ENCODE data around the gene DSG1.

Gene DSG1

GRCh38 chr18:31398191-31398590 is 80.2 kb downstream of the DSG1 start:
- Mint-ChIP-seq H3K4me3 (peak overlapping the region; percentile 36), H3K4me1 (peaks cover 68% of the 10 kb centered on the region), H3K9me3 (peaks cover 8% of the 10 kb centered on the region), H3K27ac (peak overlapping the region; percentile 98), H3K36me3 (ENCODE audit: low read depth) (peaks cover 3% of the 10 kb centered on the region), H3K27me3 (ENCODE audit: low read depth, poor library complexity) (no peaks in the 10 kb centered on the region)
- TF ChIP-seq CTCF (IDR thresholded peaks at IDR 0.05): no peak
- no peak for DNase-seq

GRCh38 chr18:31399306-31400032 is 81.5 kb downstream of the DSG1 start:
- Mint-ChIP-seq H3K27ac (peak overlapping the region; percentile 98), H3K36me3 (ENCODE audit: low read depth) (no peaks in the 10 kb centered on the region), H3K9me3 (peaks cover 5% of the 10 kb centered on the region), H3K27me3 (ENCODE audit: low read depth, poor library complexity) (no peaks in the 10 kb centered on the region), H3K4me1 (peaks cover 69% of the 10 kb centered on the region), H3K4me3 (peak overlapping the region; percentile 15)
- no peak for TF ChIP-seq CTCF (IDR thresholded peaks at IDR 0.05)
- no peak for DNase-seq

GRCh38 chr18:31401156-31402025 is 83.4 kb downstream of the DSG1 start:
- H3K27me3 Mint-ChIP-seq (ENCODE audit: low read depth, poor library complexity): no peaks in the 10 kb centered on the region
- H3K9me3 Mint-ChIP-seq: no peaks in the 10 kb centered on the region
- peak overlapping the region; percentile 94 for H3K27ac Mint-ChIP-seq
- H3K4me1 Mint-ChIP-seq: peaks cover 69% of the 10 kb centered on the region
- no peaks in the 10 kb centered on the region for H3K36me3 Mint-ChIP-seq (ENCODE audit: low read depth)
- no peak for TF ChIP-seq CTCF (IDR thresholded peaks at IDR 0.05)
- H3K4me3 Mint-ChIP-seq: peak overlapping the region; percentile 2
- no peak for DNase-seq

- DNase-seq: no peak
- Mint-ChIP-seq H3K36me3 (ENCODE audit: low read depth) (no peaks in the 10 kb centered on the region), H3K4me1 (peaks cover 64% of the 10 kb centered on the region), H3K27ac (peak overlapping the region; percentile 94), H3K9me3 (no peaks in the 10 kb centered on the region), H3K27me3 (ENCODE audit: low read depth, poor library complexity) (no peaks in the 10 kb centered on the region), H3K4me3 (no peak overlapping the region)
- TF ChIP-seq CTCF (IDR thresholded peaks at IDR 0.05): no peak
Measured at GRCh38 chr18:31402026-31402373, 84.0 kb downstream of the DSG1 start.

GRCh38 chr18:31403409-31403808 is 85.4 kb downstream of the DSG1 start:
- peaks cover 52% of the 10 kb centered on the region for H3K4me1 Mint-ChIP-seq
- DNase-seq: no peak
- no peaks in the 10 kb centered on the region for H3K27me3 Mint-ChIP-seq (ENCODE audit: low read depth, poor library complexity)
- no peaks in the 10 kb centered on the region for H3K36me3 Mint-ChIP-seq (ENCODE audit: low read depth)
- H3K4me3 Mint-ChIP-seq: no peak overlapping the region
- H3K27ac Mint-ChIP-seq: peak overlapping the region; percentile 94
- no peaks in the 10 kb centered on the region for H3K9me3 Mint-ChIP-seq
- no peak for TF ChIP-seq CTCF (IDR thresholded peaks at IDR 0.05)

Data from nephron progenitor cell (in vitro differentiated cells).